ENCODE data around the gene CACNA1B.
"Not testable (repeated sequence)": the region's sequence is repeated elsewhere in the genome, so short reads cannot be mapped to it uniquely, and the experiment has no call there.

CACNA1B gene

DNA sequence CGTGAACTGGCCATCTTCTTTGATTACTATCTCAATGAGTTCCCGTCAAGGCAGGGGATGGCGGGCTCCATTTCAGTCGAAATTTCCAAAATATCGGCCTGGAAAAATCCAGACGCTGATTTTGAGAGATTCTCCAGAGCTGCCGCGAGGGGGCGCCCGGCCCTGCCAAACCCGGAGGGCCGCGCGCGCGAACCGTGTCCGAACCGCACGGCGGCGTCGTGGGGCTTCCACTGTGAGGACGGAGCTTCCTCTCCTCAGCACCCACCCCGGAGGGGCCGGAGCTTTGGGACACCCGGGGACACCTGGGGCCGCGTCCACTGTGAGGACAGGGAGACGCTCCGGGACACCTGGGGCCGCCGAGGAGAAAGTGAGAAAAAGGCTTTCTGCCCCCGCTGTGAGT lies 270.0 kb downstream of the CACNA1B start:
- not testable (repeated sequence) for H3K79me2 ChIP-seq (ENCODE audit: insufficient read depth, low read depth)

DNA sequence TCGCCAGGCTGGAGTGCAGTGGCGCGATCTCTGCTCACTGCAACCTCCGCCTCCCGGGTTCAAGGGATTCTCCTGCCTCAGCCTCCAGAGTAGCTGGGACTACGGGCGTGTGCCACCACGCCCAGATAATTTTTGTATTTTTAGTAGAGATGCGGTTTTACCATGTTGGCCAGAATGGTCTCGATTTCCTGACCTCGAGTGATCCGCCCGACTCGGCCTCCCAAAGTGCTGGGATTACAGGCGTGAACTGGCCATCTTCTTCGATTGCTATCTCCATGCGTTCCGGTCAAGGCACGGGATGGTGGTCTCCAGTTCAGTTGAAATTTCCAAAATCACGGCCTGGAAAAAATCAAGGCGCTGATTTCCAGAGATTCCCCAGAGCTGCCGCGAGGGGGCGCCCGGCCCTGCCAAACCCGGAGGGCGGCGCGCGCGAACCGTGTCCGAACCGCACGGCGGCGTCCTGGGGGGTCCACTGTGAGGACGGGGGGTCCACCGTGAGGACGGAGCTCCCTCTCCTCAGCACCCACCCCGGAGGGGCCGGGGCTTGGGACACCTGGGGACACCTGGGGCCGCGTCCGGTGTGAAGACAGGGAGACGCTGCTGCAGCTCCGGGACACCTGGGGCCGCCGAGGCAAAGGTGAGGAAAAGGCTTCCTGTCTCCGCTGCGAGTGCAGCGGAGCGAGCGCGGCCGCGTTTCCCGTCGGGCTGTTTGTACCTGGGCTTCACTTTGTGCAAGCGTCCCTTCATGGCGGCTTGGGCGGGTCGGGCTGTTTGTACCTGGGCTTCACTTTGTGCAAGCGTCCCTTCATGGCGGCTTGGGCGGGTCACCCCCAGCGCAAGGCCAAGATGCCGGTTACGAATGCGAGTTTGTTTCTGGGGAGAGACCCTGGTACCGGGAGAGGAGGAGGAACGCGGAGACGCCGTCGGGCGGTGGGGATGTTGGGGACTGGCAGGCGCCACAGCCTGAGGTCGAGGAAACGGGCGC lies 272.4 kb downstream of the CACNA1B start:
- peak overlapping the region; percentile 60; the same call in 1 of the 2 replicates for H3K9ac ChIP-seq
- not testable (repeated sequence) for H3K27me3 ChIP-seq (ENCODE audit: insufficient read depth, low read depth); H3K36me3 ChIP-seq (ENCODE audit: insufficient read depth); H3K79me2 ChIP-seq (ENCODE audit: insufficient read depth, low read depth); H4K20me1 ChIP-seq (ENCODE audit: insufficient read depth); H3K4me3 ChIP-seq (IDR thresholded peaks at IDR 0.05; ENCODE audit: insufficient read depth, low read depth, low read length); H3K4me1 ChIP-seq (ENCODE audit: low read depth, poor library complexity, severe bottlenecking)
- H3K27ac ChIP-seq, result 0 out of 2 replicates have a peak overlapping the region, but pooled peaks have one; percentile 22
- TF ChIP-seq, protein P1, sequence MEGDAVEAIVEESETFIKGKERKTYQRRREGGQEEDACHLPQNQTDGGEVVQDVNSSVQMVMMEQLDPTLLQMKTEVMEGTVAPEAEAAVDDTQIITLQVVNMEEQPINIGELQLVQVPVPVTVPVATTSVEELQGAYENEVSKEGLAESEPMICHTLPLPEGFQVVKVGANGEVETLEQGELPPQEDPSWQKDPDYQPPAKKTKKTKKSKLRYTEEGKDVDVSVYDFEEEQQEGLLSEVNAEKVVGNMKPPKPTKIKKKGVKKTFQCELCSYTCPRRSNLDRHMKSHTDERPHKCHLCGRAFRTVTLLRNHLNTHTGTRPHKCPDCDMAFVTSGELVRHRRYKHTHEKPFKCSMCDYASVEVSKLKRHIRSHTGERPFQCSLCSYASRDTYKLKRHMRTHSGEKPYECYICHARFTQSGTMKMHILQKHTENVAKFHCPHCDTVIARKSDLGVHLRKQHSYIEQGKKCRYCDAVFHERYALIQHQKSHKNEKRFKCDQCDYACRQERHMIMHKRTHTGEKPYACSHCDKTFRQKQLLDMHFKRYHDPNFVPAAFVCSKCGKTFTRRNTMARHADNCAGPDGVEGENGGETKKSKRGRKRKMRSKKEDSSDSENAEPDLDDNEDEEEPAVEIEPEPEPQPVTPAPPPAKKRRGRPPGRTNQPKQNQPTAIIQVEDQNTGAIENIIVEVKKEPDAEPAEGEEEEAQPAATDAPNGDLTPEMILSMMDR (conservative IDR thresholded peaks at IDR 0.05; ENCODE audit: low read depth, low read length), result peak; percentile 45
- H2AFZ ChIP-seq (ENCODE audit: low read depth), result peak overlapping the region; percentile 88
- H3K4me2 ChIP-seq, result peak overlapping the region; percentile 36; the same call in 1 of the 2 replicates

More for the DNA sequence above, 270.0 kb downstream of the CACNA1B start:
- not testable (repeated sequence) for H3K27me3 ChIP-seq (ENCODE audit: insufficient read depth, low read depth); H3K9ac ChIP-seq; H3K4me2 ChIP-seq; H3K4me1 ChIP-seq (ENCODE audit: low read depth, poor library complexity, severe bottlenecking); H4K20me1 ChIP-seq (ENCODE audit: insufficient read depth); H3K4me3 ChIP-seq (IDR thresholded peaks at IDR 0.05; ENCODE audit: insufficient read depth, low read depth, low read length); H3K36me3 ChIP-seq (ENCODE audit: insufficient read depth); H3K27ac ChIP-seq; H2AFZ ChIP-seq (ENCODE audit: low read depth)

DNA sequence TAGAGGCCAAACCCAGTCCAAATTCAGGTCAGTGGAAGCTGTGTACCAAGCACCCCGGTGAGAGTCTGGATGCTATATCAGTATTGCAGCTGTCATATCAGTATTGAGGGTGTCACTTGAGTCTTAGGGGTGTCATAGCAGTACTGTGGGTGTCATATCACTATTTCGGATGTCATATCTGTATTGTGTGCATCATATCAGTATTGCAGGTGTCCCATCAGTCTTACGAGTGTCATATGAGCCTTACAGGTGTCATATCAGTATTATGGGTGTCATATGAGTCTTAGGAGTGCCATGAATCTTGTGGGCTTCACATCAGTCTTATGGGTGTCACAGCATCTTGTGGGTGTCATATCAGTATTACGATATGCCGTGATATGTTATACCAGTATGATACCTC lies 278.2 kb downstream of the CACNA1B start:
- not testable (repeated sequence) for H3K4me3 ChIP-seq (IDR thresholded peaks at IDR 0.05; ENCODE audit: insufficient read depth, low read depth, low read length); H3K27ac ChIP-seq; H3K4me2 ChIP-seq; H2AFZ ChIP-seq (ENCODE audit: low read depth); H3K4me1 ChIP-seq (ENCODE audit: low read depth, poor library complexity, severe bottlenecking); H3K36me3 ChIP-seq (ENCODE audit: insufficient read depth); H3K27me3 ChIP-seq (ENCODE audit: insufficient read depth, low read depth); H3K79me2 ChIP-seq (ENCODE audit: insufficient read depth, low read depth); H3K9ac ChIP-seq; H4K20me1 ChIP-seq (ENCODE audit: insufficient read depth)

DNA sequence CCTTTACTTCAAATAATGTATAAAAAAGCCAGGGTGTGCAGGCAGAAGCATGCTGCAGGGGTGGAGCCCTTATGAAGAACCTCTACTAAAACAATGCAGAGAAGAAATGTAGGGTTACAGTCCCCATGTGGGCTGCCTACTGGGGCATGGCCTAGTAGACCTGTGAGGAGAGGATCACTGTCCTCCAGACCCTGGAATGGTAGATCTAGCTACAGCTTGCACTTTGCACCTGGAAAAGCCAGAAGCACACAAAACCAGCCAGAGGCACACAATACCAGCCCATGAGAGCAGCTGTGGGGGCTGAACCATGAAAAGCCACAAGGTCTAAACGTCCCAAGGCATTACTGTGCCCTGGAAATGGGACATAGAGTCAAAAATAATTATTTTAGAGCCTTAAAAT lies 289.2 kb downstream of the CACNA1B start:
- H3K27me3 ChIP-seq (ENCODE audit: insufficient read depth, low read depth), result not testable (repeated sequence)

More for the DNA sequence above, 289.2 kb downstream of the CACNA1B start:
- H3K9ac ChIP-seq; H2AFZ ChIP-seq (ENCODE audit: low read depth); H3K4me3 ChIP-seq (IDR thresholded peaks at IDR 0.05; ENCODE audit: insufficient read depth, low read depth, low read length); H3K27ac ChIP-seq; H3K4me2 ChIP-seq; H3K4me1 ChIP-seq (ENCODE audit: low read depth, poor library complexity, severe bottlenecking); H4K20me1 ChIP-seq (ENCODE audit: insufficient read depth); H3K79me2 ChIP-seq (ENCODE audit: insufficient read depth, low read depth); H3K36me3 ChIP-seq (ENCODE audit: insufficient read depth): not testable (repeated sequence)

Measured in KMS-11 (cell line).